ENCODE results near the gene SPEM3. TPM values are rescaled to one million over a fixed set of nuclear protein-coding genes. Genes with fewer than 3 reads are reported as not detected.

The SPEM3 gene
- total and polyA plus RNA-seq, 10 of the 15 experiments (the other 5 are each of a cell fraction or from before 2014, with no cell fraction given): not detected

- H4K20me1 ChIP-seq (ENCODE audit: control insufficient read depth, insufficient read depth): no peaks in the 10 kb centered on the region
- 0% methylated on average over 1 of the region's 1 CpG for WGBS (ENCODE audit: insufficient coverage, insufficient replicate concordance, low lambda C conversion rate, missing lambda C conversion rate)
- peaks cover 2% of the 10 kb centered on the region for H3K4me1 ChIP-seq (ENCODE audit: control insufficient read depth, insufficient read depth, low read length)
- H3K36me3 ChIP-seq (ENCODE audit: control insufficient read depth in 2 of 2, insufficient read depth in 2 of 2, low read length in 1 of 2): no peaks in the 10 kb centered on the region
- no peak overlapping the region for H3K4me3 ChIP-seq
- H3K9me3 ChIP-seq (replicated peaks; ENCODE audit: control insufficient read depth, insufficient read depth, low read length): no peaks in the 10 kb centered on the region
- ChIA-PET CTCF (interaction anchor here (0.6 kb wide), 1 partner anchor 16 kb away, joined by 3 read pairs; no protein-coding TSS in a partner anchor), SMC1A (ENCODE audit: uncharacterized antibody, unreplicated experiment) (no interaction called here), POLR2A (interaction anchor here (0.5 kb wide), 1 partner anchor 21 kb away, joined by 4 read pairs; no protein-coding TSS in a partner anchor), RAD21 (ENCODE audit: unreplicated experiment) (no interaction called here)
- H3K4me2 ChIP-seq (ENCODE audit: control insufficient read depth, insufficient read depth): no peak overlapping the region
- ATAC-seq: no peak
- H2AFZ ChIP-seq (ENCODE audit: control insufficient read depth, low read depth, low read length): no peak overlapping the region
- BruUV-seq (replicated peaks): no TSS peak
- intact Hi-C loops (cut with micrococcal nuclease; ENCODE audit: unreplicated experiment) (loop anchor here (10.0 kb wide), 1 partner anchor 386 kb away; the partner anchor contains the start of gene SLC16A11), in situ Hi-C loops (cut with MboI) (no loop called here)
- no peak overlapping the region for H3K27ac ChIP-seq (ENCODE audit: control insufficient read depth, insufficient read depth)
- no peak overlapping the region for H3K9ac ChIP-seq (ENCODE audit: control insufficient read depth, insufficient read depth, low read length)
- no peak for FAIRE-seq
- peaks cover 2% of the 10 kb centered on the region; the same call in 1 of the 2 replicates for H3K79me2 ChIP-seq (ENCODE audit: control insufficient read depth, insufficient read depth, low read length)
- no peak for DNase-seq (ENCODE audit: low read depth, low spot score)
- no peaks in the 10 kb centered on the region for H3K27me3 ChIP-seq (replicated peaks in 1 of 2; ENCODE audit: control insufficient read depth in 2 of 2, insufficient read depth in 2 of 2, low read length in 1 of 2)
- TF ChIP-seq, protein P1, sequence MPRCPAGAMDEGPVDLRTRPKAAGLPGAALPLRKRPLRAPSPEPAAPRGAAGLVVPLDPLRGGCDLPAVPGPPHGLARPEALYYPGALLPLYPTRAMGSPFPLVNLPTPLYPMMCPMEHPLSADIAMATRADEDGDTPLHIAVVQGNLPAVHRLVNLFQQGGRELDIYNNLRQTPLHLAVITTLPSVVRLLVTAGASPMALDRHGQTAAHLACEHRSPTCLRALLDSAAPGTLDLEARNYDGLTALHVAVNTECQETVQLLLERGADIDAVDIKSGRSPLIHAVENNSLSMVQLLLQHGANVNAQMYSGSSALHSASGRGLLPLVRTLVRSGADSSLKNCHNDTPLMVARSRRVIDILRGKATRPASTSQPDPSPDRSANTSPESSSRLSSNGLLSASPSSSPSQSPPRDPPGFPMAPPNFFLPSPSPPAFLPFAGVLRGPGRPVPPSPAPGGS (IDR thresholded peaks at IDR 0.05; ENCODE audit: borderline replicate concordance, insufficient read depth, low read depth, low read length, poor library complexity, severe bottlenecking): no peak
- TF ChIP-seq STAT1 (conservative IDR thresholded peaks at IDR 0.05) (no peak), SMARCA5 (IDR thresholded peaks at IDR 0.05) (no peak), TCF7 (IDR thresholded peaks at IDR 0.05; ENCODE audit: borderline replicate concordance) (no peak), POLR2AphosphoS2 (IDR thresholded peaks at IDR 0.05; ENCODE audit: low read depth, low read length) (no peak), ZZZ3 (IDR thresholded peaks at IDR 0.05; ENCODE audit: control insufficient read depth, insufficient read length, low read depth) (no peak), CUX1 (IDR thresholded peaks at IDR 0.05; ENCODE audit: insufficient replicate concordance, low read depth, low read length) (no peak), ZNF384 (IDR thresholded peaks at IDR 0.05; ENCODE audit: borderline replicate concordance, low read depth, low read length) (no peak), HDGF (IDR thresholded peaks at IDR 0.05) (no peak), EED (IDR thresholded peaks at IDR 0.05; ENCODE audit: low read depth) (no peak), SMAD1 (IDR thresholded peaks at IDR 0.05; ENCODE audit: low read depth, partially characterized antibody) (no peak), CBX3 (IDR thresholded peaks at IDR 0.05; ENCODE audit: borderline replicate concordance, low read depth) (no peak)
- TF ChIP-seq, protein P2, sequence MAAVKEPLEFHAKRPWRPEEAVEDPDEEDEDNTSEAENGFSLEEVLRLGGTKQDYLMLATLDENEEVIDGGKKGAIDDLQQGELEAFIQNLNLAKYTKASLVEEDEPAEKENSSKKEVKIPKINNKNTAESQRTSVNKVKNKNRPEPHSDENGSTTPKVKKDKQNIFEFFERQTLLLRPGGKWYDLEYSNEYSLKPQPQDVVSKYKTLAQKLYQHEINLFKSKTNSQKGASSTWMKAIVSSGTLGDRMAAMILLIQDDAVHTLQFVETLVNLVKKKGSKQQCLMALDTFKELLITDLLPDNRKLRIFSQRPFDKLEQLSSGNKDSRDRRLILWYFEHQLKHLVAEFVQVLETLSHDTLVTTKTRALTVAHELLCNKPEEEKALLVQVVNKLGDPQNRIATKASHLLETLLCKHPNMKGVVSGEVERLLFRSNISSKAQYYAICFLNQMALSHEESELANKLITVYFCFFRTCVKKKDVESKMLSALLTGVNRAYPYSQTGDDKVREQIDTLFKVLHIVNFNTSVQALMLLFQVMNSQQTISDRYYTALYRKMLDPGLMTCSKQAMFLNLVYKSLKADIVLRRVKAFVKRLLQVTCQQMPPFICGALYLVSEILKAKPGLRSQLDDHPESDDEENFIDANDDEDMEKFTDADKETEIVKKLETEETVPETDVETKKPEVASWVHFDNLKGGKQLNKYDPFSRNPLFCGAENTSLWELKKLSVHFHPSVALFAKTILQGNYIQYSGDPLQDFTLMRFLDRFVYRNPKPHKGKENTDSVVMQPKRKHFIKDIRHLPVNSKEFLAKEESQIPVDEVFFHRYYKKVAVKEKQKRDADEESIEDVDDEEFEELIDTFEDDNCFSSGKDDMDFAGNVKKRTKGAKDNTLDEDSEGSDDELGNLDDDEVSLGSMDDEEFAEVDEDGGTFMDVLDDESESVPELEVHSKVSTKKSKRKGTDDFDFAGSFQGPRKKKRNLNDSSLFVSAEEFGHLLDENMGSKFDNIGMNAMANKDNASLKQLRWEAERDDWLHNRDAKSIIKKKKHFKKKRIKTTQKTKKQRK (IDR thresholded peaks at IDR 0.05; ENCODE audit: low read depth, low read length): no peak
Measured at GRCh38 chr17:7431231-7431630, 2.6 kb downstream of the SPEM3 start.

All from GM12878 (cell line).